HG02642 (cell line): Measurements from ENCODE around the gene KRTAP10-3.

ENCODE experiments used
- ATAC-seq: cut with Tn5 transposase; IDR thresholded peaks from one replicate; pipeline ENCODE4 v1.9.1; 2021; ENCODE audit warnings: mild to moderate bottlenecking; ENCODE audit not compliant: unreplicated experiment, poor library complexity

Gene KRTAP10-3

GRCh38 chr21:44531606-44532564 is 26.7 kb downstream of the KRTAP10-3 start:
- ATAC-seq: no peak

GRCh38 chr21:44530903-44531605 is 27.5 kb downstream of the KRTAP10-3 start:
- no peak for ATAC-seq

GRCh38 chr21:44530221-44530902 is 28.2 kb downstream of the KRTAP10-3 start:
- ATAC-seq: no peak

GRCh38 chr21:44529503-44530125 is 29.0 kb downstream of the KRTAP10-3 start:
- no peak for ATAC-seq

GRCh38 chr21:44529011-44529421 is 29.6 kb downstream of the KRTAP10-3 start:
- no peak for ATAC-seq

- ATAC-seq: no peak
Observed at GRCh38 chr21:44528634-44528995, 30.0 kb downstream of the KRTAP10-3 start.

GRCh38 chr21:44527983-44528633 is 30.5 kb downstream of the KRTAP10-3 start:
- no peak for ATAC-seq

GRCh38 chr21:44527156-44527982 is 31.2 kb downstream of the KRTAP10-3 start:
- no peak for ATAC-seq

GRCh38 chr21:44526096-44526997 is 32.2 kb downstream of the KRTAP10-3 start:
- no peak for ATAC-seq

GRCh38 chr21:44525391-44526095 is 33.1 kb downstream of the KRTAP10-3 start:
- ATAC-seq: no peak

- ATAC-seq: no peak
Observed at GRCh38 chr21:44524414-44525371, 33.9 kb downstream of the KRTAP10-3 start.

- no peak for ATAC-seq
Observed at GRCh38 chr21:44523567-44524413, 34.8 kb downstream of the KRTAP10-3 start.

- no peak for ATAC-seq
Observed at GRCh38 chr21:44522753-44523204, 35.8 kb downstream of the KRTAP10-3 start.

- no peak for ATAC-seq
Observed at GRCh38 chr21:44521928-44522752, 36.5 kb downstream of the KRTAP10-3 start.
